Colonic mucosa (tissue), 4 donors: ENCODE data around the gene TDRD9. TPM values are rescaled to one million over a fixed set of nuclear protein-coding genes. Genes with fewer than 3 reads are reported as not detected.

Experiments
- DNase-seq: peaks from one replicate; pipeline ENCODE4 v3.0.0-alpha.2; 2020
- H3K27ac ChIP-seq: fragments of 200-600 bp; one replicate; pipeline ENCODE4 v1.8.0; 2021
- H3K27me3 ChIP-seq: fragments of 200-600 bp; one replicate; pipeline ENCODE4 v1.8.0; 2021
- H3K36me3 ChIP-seq: fragments of 200-600 bp; one replicate; pipeline ENCODE4 v1.8.0; 2021
- H3K4me1 ChIP-seq: fragments of 200-600 bp; one replicate; pipeline ENCODE4 v1.8.0; 2021; ENCODE audit warnings: mild to moderate bottlenecking
- H3K4me3 ChIP-seq: fragments of 200-600 bp; one replicate; pipeline ENCODE4 v1.8.0; 2021
- H3K9ac ChIP-seq, 2 donors: one replicate each; pipeline ENCODE4 v1.7.0; 2013; ENCODE audit warnings: control low read depth in 2 of 2, low read depth in 2 of 2, low read length in 2 of 2
- H3K9me3 ChIP-seq: fragments of 200-600 bp; one replicate; pipeline ENCODE4 v1.8.0; 2021
- CTCF ChIP-seq: fragments of 200-600 bp; IDR thresholded peaks from one replicate; pipeline ENCODE4 v1.8.0; 2022; ENCODE audit warnings: antibody characterized with exemption, mild to moderate bottlenecking
- intact Hi-C: fragments of 100-400 bp; cut with DNase I; formaldehyde crosslinking; loops from one replicate; pipeline ENCODE4 v1.14.1; 2022
- total RNA-seq, 2 donors: library from RNA; stranded (reverse); fragmentation: NEBNext Ultra II Directional in 1 of 2; extraction: Animal tissue kit (Norgen Biotek cat#: 25700) in 1 of 2; gene quantifications; one replicate each; pipeline ENCODE4 v1.2.1, GENCODE V29; 2021
- donor health status: healthy.
- donor health status: DM: no; HTN: no; CAD: no.
- donor health status: DM: no; HTN: no; CAD: no.

The TDRD9 gene
- total RNA-seq, 2 donors from 2014 or later = 0.44 to 1.1 TPM

DNA sequence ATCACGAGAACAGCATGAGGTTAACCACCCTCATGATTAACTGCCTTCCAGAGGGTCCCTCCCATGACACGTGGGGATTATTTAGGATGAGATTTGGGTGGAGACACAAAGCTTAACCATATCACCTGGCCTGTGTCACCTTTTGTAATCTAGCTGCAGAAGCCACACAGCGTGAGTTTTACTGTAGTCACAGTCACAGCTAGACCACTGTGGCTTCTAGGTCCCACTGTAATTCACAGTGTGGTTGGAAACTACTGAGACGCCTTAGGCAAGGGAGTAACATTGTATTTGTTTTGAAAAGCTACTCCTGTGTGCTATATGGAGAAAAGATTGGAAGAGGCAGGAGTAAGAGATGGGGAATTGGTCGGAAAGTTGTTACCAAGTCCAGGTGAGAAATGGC is 111.0 kb downstream of the TDRD9 start:
- no peaks in the 10 kb centered on the region for H3K9me3 ChIP-seq
- H3K9ac ChIP-seq = no peak overlapping the region
- H3K27me3 ChIP-seq = peaks cover 4% of the 10 kb centered on the region
- H3K4me1 ChIP-seq = no peaks in the 10 kb centered on the region
- no peak for TF ChIP-seq CTCF
- no peak overlapping the region for H3K27ac ChIP-seq
- no peak overlapping the region for H3K4me3 ChIP-seq
- DNase-seq = no peak
- no peaks in the 10 kb centered on the region for H3K36me3 ChIP-seq
- intact Hi-C loops = no loop called here

DNA sequence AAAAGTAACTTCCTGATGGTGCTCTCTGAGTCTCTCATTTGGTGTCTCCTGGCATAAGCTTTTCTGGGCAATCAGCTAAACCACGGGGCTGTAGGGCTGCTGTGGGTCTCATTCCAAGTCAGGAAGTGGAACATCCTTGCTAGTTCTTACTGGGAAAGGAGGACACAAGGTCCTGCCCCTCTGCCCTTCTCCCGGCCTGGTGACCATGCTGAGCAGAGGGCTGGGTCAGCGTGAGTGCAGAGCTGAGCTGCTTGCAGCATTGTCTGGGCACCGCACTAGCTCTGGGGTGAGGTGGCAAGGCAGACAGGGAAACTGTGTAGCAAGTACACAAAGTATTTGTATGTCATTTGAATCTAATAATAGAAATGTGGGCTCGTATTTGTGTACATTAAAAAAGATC is 112.3 kb downstream of the TDRD9 start:
- no peak for DNase-seq
- Histone ChIP-seq H3K4me1 (no peaks in the 10 kb centered on the region), H3K36me3 (no peaks in the 10 kb centered on the region), H3K9me3 (no peaks in the 10 kb centered on the region), H3K27ac (no peak overlapping the region), H3K9ac (no peak overlapping the region), H3K4me3 (no peak overlapping the region), H3K27me3 (peaks cover 4% of the 10 kb centered on the region)
- intact Hi-C loops = no loop called here
- TF ChIP-seq CTCF = no peak

- Histone ChIP-seq H3K27ac (no peak overlapping the region), H3K4me3 (no peak overlapping the region), H3K27me3 (peaks cover 4% of the 10 kb centered on the region), H3K9me3 (no peaks in the 10 kb centered on the region), H3K4me1 (no peaks in the 10 kb centered on the region), H3K36me3 (no peaks in the 10 kb centered on the region), H3K9ac (no peak overlapping the region)
- intact Hi-C loops = no loop called here
- TF ChIP-seq CTCF = no peak
- DNase-seq = no peak
These were observed 113.3 kb downstream of the TDRD9 start for GRCh38 chr14:104041430-104042104.

DNA sequence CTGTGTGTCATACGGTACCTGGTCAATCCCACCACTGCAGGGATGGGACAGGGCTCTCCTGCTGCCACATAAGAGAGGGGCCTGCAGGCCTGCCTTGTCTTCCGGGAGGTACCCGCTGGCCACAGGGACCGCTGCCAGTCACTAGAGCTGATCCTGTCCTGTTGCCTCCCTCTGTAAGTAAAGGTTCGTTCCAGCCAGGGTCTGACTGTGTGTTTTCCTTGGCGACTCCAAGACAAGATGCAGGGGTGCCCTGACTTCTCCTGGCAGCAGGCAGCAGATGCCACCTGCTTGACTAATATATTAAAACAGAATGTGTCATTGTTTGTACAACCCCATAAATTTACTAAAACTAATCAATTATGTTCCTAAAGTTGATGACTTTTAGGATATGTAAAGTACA is 115.8 kb downstream of the TDRD9 start:
- Histone ChIP-seq H3K27ac (no peak overlapping the region), H3K4me1 (no peaks in the 10 kb centered on the region), H3K9me3 (no peaks in the 10 kb centered on the region), H3K9ac (no peak overlapping the region), H3K36me3 (no peaks in the 10 kb centered on the region), H3K27me3 (no peaks in the 10 kb centered on the region), H3K4me3 (no peak overlapping the region)
- TF ChIP-seq CTCF = no peak
- no peak for DNase-seq
- intact Hi-C loops = no loop called here

DNA sequence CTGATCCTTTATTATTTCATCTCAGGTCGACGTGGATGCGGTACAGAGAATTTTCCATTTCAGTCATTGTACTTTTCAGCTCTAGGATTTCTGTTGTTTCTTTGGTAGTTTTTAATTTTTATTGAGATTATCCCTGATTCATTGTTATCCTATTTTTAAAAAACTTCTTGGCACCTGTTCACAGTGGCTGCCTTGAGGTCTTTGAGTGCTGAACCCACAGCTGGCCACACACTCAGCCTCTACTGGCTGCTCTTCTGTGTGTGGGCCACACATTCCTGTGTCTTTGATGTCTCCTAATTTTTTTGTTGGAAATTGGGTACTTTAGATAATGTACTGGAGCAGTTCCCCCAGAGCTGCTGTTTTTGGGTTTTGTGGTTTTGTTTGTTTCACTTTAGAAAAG is 119.5 kb downstream of the TDRD9 start:
- intact Hi-C loops = no loop called here

More for the DNA sequence above, 119.5 kb downstream of the TDRD9 start:
- Histone ChIP-seq H3K36me3 (no peaks in the 10 kb centered on the region), H3K9ac (no peak overlapping the region), H3K27me3 (no peaks in the 10 kb centered on the region), H3K4me1 (no peaks in the 10 kb centered on the region), H3K9me3 (no peaks in the 10 kb centered on the region), H3K27ac (no peak overlapping the region), H3K4me3 (no peak overlapping the region)
- no peak for DNase-seq
- TF ChIP-seq CTCF = no peak
